Activated T-cell treated with anti-CD3 and anti-CD28 coated beads, Interleukin-2, amount 50 U/mL, for 72 hours (primary cell): Measurements from ENCODE around the gene RGS17. TPM values are rescaled to one million over a fixed set of nuclear protein-coding genes. Genes with fewer than 3 reads are reported as not detected.

Experiments
- ATAC-seq, 2 donors: fragments of 150-1000 bp; cut with Tn5 transposase; replicated peaks in 1 of 2; 2 replicates each; pipeline ENCODE4 v1.10.0; 2021; ENCODE audit warnings: moderate library complexity in 2 of 2, mild to moderate bottlenecking in 1 of 2
- DNase-seq, 2 donors: peaks; one replicate each; pipeline ENCODE4 v3.0.0; 2021 to 2022; ENCODE audit warnings: mixed read lengths in 1 of 2
- H3K27ac Mint-ChIP-seq: one replicate; pipeline ENCODE4 v1.8.0; 2022; ENCODE audit warnings: mild to moderate bottlenecking, moderate library complexity, mixed read lengths
- H3K27me3 Mint-ChIP-seq: one replicate; pipeline ENCODE4 v1.8.0; 2022; ENCODE audit warnings: low read depth, mixed read lengths
- H3K36me3 Mint-ChIP-seq, 2 donors: one replicate each; pipeline ENCODE4 v1.8.0; 2022; ENCODE audit warnings: mixed read lengths in 2 of 2, mild to moderate bottlenecking in 1 of 2; ENCODE audit not compliant: insufficient read depth in 2 of 2
- H3K4me1 Mint-ChIP-seq: one replicate; pipeline ENCODE4 v1.8.0; 2022; ENCODE audit warnings: low read depth, mixed read lengths
- H3K4me3 Mint-ChIP-seq, 2 donors: one replicate each; pipeline ENCODE4 v1.8.0; 2022; ENCODE audit warnings: mild to moderate bottlenecking in 2 of 2, mixed read lengths in 2 of 2, moderate library complexity in 2 of 2
- H3K9me3 Mint-ChIP-seq, 2 donors: one replicate each; pipeline ENCODE4 v1.8.0; 2022; ENCODE audit warnings: mixed read lengths in 2 of 2
- total RNA-seq, 2 donors: library from RNA; stranded (reverse); gene quantifications; one replicate each; pipeline ENCODE4 v1.2.3, GENCODE V29; 2022

The RGS17 gene
- total RNA-seq, 2 donors from 2014 or later = not detected

DNA sequence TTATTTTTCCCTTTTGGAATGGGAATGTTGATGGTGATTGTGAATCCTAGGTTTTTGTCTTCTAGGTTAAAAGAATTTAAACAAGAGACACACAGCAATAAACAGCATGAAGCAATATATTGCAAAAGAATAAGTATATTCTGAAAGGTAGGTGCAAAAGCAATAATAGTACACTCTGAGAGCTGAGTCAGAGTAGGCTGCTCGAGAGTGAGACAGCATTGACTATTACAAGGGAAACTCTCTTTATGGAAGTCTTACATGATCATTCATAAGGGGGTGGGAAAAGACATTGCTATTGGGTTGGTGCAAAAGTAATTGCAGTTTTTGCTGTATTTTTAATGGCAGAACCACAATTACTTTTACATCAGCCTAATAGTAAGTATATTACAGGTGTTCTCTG is 173.3 kb downstream of the RGS17 start:
- DNase-seq (no peak), ATAC-seq (no peak)
- Mint-ChIP-seq H3K36me3 (no peaks in the 10 kb centered on the region), H3K4me1 (peaks cover 5% of the 10 kb centered on the region), H3K27ac (no peak overlapping the region), H3K9me3 (no peaks in the 10 kb centered on the region), H3K27me3 (peaks cover 13% of the 10 kb centered on the region), H3K4me3 (no peak overlapping the region)

Other genes with a start within 250 kb of the RGS17 start
- 10 to 100 TPM; 40.8 to 41.4 TPM for gene FBXO5, start 148.2 kb downstream of the RGS17 start, total RNA-seq
- gene MTRF1L, start 128.6 kb downstream of the RGS17 start, total RNA-seq = 10 to 100 TPM; 13.8 to 21.1 TPM